Measurements from ENCODE around the gene ZFHX3. TPM values are rescaled to one million over a fixed set of nuclear protein-coding genes. Genes with fewer than 3 reads are reported as not detected.

ZFHX3 gene
- total RNA-seq, 1 experiment from 2014 or later, result 2.2 TPM

DNA sequence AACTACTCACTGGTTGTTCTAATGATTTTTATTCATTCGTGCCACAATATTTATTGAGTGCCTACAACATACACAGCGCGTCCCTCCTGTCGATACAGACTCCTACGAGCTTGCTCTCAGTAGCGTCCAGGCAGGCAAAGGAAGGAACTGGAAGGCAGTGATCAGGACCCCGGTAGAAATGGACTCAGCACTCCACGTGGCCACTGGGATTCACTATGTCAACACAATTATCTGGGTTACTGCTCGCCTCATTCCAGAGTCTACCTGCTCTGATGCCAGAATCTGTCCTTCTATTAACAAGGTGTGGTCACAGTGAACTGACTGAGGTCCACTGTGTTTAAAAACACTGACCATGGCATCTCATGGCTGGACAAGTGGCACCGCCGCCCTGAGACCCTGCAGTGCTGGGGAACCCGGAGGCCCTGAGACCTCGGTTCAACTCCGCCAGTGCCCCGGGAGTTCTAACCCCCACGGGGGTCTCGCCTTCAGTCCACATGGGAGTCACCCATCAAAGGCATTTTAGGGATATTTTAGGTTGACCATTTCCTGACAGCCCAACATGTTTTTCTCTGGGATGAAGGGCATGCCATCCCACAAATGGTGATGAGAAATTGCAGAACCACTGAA lies 71.4 kb downstream of the ZFHX3 start:
- in situ Hi-C loops (cut with HindIII; ENCODE audit: low pct_unique_long_range_greater_than_20kb, low sequenced_read_pairs), result no loop called here
- DNase-seq (ENCODE audit: low read depth, low spot score), result no peak

DNA sequence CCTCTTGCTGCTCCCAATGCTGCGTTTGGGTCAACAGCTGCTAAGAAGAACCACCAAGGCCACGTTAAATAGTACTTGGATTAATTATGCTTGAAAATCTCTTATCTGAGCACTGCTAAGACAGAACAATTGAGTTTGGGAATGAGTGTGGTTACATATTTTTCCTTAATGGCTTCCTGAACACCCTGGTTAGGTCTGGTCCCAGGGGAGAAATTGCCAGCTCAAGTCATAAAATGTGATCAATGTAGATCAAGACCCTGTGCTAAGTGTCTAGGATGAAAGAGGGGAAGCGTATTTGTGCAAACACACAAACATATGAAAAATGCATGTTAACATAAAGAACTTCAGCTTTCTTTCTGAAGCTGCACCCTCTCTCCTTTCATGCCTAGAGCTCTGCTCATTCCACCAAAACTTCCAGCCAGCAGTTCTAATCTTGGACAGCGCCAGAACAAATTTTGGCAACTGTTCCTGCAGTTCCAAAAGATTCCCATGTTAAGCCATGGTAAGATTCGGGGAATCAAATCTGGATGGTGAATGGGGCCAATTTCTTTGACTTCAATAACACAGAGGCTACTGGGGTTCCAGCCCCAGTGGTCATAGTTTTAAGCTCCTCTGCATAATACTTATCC lies 72.0 kb downstream of the ZFHX3 start:
- in situ Hi-C loops (cut with HindIII; ENCODE audit: low pct_unique_long_range_greater_than_20kb, low sequenced_read_pairs), result no loop called here
- DNase-seq (ENCODE audit: low read depth, low spot score), result no peak

DNA sequence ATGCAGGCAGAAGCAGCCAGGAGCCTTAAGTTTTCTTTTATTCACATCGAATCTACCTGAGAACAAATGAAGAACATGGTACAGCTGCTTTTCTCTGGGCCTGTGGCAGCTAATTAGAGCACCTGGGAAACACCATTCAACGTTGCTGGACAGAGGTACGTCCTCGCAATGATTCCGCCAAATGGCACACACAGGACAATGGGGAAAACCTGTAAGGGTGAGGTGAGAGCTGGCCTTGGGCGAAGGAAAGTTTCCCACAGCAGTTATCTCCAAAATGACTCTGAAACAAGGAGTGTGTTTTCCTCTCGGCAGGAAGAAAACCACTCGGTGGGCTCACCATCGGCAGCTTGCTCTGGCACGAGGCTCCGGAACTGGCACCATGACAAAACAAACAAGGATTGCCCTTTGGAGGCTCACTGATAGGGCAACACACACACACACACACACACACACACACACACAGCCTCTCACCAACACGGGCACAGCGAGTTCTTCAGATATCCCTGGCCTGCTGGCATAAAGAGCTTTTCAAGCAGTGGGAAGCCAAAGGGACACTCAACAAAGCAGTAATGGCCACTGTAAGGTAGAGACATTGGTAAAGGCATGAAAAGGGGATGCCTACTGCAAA lies 73.7 kb downstream of the ZFHX3 start:
- DNase-seq (ENCODE audit: low read depth, low spot score), result no peak
- in situ Hi-C loops (cut with HindIII; ENCODE audit: low pct_unique_long_range_greater_than_20kb, low sequenced_read_pairs), result no loop called here

DNA sequence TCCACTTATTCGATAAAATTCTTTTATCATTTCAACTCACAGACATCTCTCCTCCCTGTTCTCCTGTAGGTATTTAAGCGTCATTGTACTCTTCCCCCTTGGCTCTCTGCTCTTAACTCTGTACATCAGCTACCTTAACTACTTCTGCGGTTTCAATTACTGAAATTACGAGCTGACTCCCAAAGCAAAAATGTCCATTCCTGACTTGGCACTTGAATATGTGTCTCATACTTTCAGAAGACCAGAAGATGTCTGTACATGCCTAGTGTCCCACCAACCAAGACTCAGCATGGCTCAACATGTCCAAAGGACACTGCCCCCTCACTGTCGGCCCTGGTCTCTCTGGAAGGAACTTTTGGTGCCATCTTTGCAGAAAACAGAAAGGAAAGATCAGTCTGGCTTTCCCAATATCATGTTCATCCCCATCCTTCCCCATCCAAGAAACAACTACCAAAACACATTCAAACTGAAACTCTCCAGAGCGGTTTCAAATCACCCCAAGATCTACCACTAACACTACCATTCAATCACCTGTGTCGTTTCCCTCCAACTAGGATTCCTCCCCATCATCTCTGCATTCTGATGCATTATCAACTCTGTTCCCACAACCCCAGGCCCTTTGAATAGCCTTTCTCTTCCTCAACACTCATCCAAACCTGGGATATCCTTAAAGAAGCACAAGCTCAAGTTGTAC lies 74.9 kb downstream of the ZFHX3 start:
- in situ Hi-C loops (cut with HindIII; ENCODE audit: low pct_unique_long_range_greater_than_20kb, low sequenced_read_pairs), result no loop called here
- DNase-seq (ENCODE audit: low read depth, low spot score), result no peak

DNA sequence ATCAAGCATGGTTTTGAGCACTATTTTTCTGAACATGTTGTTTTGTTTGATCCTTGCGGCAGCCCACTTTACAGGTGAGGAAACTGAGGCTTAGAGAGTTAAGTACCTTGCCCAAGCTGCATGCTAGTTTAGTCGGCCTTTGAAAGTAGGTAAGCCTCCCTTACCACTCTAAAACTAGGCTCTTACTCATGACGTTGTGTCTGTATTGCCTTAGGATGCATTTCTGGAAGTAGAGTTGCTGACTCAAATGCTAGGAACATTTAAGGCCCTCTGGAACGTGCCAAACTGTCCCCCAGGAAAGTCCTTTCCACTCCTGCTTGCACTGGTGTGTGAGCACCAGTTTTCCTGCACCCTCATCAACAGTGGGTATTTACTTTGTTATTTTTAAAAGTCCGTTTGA lies 76.6 kb downstream of the ZFHX3 start:
- in situ Hi-C loops (cut with HindIII; ENCODE audit: low pct_unique_long_range_greater_than_20kb, low sequenced_read_pairs), result no loop called here
- no peak for DNase-seq (ENCODE audit: low read depth, low spot score)

DNA sequence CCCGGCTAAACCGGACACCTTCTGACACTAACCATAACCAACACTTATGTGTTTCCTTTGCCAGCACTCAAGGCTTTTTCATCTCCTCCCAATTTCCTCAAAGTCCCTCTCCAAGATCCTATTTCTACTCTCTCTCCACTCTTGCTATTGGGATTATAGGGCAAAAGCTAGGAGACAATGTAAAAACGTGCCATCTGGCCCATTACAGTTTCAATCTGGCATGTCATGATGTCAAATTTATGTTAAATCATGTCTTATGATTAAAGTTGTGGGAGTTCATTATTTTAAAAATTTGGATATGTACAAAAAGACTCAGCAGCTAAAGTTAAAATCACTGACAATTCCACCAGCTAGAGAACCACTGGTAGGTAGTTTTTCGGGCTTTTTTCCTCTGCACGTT lies 77.3 kb downstream of the ZFHX3 start:
- DNase-seq (ENCODE audit: low read depth, low spot score), result no peak
- in situ Hi-C loops (cut with HindIII; ENCODE audit: low pct_unique_long_range_greater_than_20kb, low sequenced_read_pairs), result no loop called here

DNA sequence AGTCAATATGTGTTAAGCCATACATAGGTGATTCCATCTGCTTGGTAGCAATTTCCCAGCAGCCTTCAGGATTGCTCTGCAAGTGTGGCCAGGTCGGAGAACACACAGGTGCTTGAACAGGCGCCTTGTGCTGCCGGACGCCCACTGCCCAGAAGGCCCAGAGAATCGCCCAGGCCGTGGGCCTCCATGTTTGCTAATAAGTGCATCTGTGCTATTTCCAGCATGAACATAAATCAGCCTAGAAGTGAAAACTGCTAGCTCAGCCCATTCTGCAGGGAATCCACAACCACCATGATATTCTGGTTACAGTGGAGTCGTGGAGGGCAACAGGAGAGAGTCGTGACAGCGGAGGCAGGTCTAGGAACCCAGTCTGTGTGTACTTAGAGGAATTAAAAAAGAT lies 78.1 kb downstream of the ZFHX3 start:
- in situ Hi-C loops (cut with HindIII; ENCODE audit: low pct_unique_long_range_greater_than_20kb, low sequenced_read_pairs), result no loop called here
- DNase-seq (ENCODE audit: low read depth, low spot score), result no peak

DNA sequence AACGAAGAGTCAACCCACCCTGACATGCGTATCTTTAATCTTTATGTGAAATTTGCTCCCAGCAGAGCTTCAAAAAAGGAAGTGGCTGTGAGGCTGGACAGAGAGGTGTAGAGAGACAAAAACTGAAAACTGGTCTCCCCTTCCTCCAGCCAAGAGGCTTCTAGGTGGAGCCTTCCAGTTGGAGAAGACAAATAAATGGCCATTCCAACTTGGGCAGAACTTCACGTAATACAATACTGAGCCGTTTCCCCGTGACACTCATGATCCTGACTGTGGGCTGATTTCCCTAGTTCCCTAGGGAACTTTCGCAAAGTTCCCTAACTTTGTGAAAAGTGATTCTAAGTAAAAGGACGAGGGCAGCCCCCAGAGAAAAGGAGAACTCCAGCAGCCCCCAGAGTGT lies 78.8 kb downstream of the ZFHX3 start:
- in situ Hi-C loops (cut with HindIII; ENCODE audit: low pct_unique_long_range_greater_than_20kb, low sequenced_read_pairs), result no loop called here
- DNase-seq (ENCODE audit: low read depth, low spot score), result no peak

DNA sequence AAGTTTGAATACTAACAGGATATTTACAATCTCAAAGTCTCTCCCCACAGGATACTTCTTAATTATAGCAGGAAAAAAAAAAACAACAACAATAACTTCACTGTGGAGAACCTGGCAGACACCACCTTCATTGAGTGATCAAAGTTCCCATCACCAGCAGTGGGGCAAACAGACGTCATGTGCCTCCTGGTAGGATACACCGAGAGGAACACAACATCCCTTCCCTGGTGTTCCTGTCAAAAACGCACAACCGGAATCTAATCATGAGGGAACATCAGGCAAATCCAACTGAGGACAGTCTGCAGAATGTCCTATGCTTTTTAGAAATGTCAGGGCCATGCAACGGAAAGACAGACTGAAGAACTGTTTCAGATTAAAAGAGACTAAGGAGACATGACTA lies 80.0 kb downstream of the ZFHX3 start:
- DNase-seq (ENCODE audit: low read depth, low spot score), result peak; percentile 7
- in situ Hi-C loops (cut with HindIII; ENCODE audit: low pct_unique_long_range_greater_than_20kb, low sequenced_read_pairs), result no loop called here

DNA sequence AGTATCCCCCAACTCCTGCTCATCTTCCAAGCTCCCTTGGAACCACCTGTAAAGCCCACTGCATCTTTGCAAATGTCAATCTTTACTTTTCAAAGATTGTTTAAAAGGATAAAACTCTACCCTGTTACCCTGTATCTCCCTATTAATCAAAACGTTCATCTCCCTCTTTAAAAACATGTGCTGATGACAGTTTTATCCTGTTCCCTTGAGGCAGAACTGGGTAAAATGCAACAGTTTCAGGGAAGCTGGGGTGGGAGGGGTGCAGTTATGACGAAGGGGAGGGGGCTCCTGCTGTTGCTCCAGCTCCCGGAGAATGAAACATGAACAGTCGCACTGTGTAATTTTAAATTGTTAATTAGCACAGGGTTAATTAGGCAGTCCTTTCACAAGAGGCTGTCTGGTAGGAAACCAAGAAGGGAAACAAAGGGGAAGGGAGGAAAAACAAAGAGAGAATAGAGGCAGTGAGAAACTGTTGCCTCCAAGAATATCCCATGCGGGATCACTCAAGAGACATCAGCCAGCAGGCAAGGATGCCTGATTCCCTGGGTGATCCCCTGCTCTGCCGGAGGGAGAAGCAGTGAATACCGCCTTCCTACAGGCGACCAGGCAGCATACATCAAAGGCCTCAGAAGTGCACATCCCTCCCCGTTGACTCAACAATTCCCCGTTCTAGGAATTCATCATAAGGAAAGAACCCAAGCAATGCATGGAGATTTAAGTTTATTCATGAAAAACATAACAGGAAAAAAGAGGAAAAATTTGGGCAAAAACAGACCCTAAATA lies 84.2 kb downstream of the ZFHX3 start:
- no peak for DNase-seq (ENCODE audit: low read depth, low spot score)
- in situ Hi-C loops (cut with HindIII; ENCODE audit: low pct_unique_long_range_greater_than_20kb, low sequenced_read_pairs), result no loop called here

DNA sequence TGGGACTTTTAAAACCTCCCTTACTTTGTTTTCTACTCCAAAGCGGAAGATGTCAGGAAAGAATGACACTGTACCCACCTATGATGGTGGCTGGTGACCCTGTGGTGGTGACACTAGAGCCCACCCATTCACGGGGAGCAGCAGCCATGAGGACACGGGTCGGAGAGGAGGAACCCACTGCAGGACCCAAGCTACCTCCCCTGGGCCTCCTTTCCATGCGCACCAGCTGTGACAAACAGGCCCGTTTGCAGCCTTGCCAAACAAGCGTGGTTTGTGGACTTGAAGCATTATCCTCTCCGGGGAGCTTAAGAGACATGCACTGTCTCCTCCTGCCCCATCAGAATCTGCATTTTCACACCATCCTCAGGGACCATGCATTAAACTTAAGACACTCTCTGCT lies 85.6 kb downstream of the ZFHX3 start:
- in situ Hi-C loops (cut with HindIII; ENCODE audit: low pct_unique_long_range_greater_than_20kb, low sequenced_read_pairs), result no loop called here
- no peak for DNase-seq (ENCODE audit: low read depth, low spot score)

DNA sequence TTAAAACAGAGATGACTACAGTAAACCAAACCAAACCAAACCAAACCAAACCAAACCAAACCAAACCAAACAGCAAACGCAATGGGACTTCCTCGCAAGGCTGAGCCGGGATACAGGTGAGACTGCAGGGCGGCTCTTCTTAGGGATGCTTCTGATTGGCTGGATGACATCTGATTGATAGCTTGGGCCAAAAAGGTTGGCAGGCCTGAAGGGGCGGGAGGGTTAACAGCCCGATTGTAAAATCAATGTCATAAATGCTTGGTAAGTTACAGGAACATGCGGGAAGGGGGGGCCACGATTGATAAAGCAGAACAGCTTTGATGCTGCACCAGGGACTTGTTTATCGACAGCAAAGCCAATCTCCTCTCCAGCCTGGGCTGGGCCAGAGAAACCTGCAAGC lies 86.1 kb downstream of the ZFHX3 start:
- in situ Hi-C loops (cut with HindIII; ENCODE audit: low pct_unique_long_range_greater_than_20kb, low sequenced_read_pairs), result no loop called here

DNA sequence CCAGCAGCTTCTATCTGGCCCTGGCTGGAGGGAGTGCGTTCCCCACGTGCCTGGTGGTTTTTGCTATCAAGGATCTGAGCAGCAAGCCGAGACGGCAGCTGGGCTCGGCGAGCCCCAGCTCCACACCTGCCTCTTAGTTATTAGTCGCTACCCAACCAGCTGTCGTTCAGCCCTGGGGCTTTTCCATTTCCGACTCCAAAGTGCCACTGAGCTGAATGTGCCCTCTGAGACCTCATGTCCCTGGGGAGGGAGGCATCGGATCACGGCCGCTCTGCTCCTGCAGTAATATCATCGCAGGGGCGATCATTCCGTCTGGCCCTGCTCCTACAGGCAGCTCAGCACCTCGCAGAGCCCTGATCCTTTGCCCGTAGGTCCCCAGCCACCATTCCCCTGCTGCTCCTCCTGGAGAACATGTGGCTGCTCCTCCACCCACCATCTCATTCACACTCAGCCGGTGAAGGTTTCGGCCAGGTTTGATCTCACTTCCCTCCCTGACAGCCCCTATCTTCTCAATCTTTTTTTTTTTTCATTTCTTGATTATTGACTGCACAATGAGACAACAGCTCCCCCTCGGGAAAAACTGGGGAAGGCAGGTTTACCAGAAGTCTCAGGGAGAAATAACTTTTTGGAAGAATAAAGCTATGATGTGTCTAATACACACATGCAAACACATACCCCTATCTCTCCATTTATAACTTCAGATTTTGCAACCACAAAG lies 86.7 kb downstream of the ZFHX3 start:
- in situ Hi-C loops (cut with HindIII; ENCODE audit: low pct_unique_long_range_greater_than_20kb, low sequenced_read_pairs), result no loop called here
- peak; percentile 6 for DNase-seq (ENCODE audit: low read depth, low spot score)

More for the DNA sequence above, 86.1 kb downstream of the ZFHX3 start:
- no peak for DNase-seq (ENCODE audit: low read depth, low spot score)

DNA sequence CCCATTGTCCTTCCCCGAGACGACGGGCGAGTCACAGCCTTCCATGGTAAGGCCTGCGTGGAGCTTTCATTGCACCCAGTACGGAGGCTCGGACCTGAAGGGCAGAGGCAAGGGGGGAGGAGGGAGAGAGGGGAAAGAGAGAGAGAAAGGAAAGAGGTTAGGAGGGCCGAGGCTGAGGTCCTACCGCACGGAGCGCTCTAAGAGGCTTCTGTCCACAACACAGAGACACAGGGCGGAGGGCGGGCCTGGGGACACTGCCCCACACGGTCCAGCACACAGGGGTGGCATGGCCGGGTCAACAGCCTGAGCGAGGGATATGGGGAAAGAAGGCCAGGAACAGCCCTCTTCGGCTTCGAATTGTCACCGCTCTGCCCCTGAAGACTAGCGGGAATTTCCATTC lies 87.8 kb downstream of the ZFHX3 start:
- DNase-seq (ENCODE audit: low read depth, low spot score), result no peak
- in situ Hi-C loops (cut with HindIII; ENCODE audit: low pct_unique_long_range_greater_than_20kb, low sequenced_read_pairs), result no loop called here

DNA sequence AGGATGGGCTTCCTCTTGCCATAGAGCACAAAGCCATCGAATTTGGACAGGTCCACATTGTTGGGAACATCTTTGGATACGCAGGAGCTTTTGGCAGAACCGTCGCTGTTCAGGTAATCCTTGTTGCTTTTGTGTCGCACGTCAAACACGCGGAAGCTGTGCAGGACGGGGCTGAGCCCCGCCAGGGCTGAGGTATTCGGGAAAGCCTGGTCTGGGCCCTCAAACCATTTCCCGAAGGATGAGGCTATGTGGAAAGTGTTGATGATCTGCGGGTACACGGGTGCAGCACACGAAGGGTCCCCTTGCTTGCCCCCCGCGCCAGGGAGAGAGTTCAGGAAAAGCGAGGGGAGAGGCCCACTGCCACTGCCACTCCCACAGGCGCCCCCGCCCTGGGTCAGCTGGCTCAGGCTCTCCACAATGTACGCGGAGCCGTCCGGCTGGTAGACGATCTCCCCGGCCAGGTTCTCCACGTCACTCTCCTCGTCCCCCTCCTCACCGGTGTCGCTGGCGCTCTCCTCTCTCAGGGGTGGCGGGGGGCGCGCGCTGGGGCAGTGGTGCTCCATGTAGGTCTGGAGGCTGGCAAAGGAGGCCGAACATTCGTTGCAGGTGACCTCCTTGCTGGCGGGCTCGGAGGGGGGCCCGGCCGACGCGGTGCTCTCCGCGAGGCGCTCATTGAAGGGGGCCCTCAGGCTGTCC lies 88.5 kb downstream of the ZFHX3 start:
- no peak for DNase-seq (ENCODE audit: low read depth, low spot score)
- in situ Hi-C loops (cut with HindIII; ENCODE audit: low pct_unique_long_range_greater_than_20kb, low sequenced_read_pairs), result no loop called here

DNA sequence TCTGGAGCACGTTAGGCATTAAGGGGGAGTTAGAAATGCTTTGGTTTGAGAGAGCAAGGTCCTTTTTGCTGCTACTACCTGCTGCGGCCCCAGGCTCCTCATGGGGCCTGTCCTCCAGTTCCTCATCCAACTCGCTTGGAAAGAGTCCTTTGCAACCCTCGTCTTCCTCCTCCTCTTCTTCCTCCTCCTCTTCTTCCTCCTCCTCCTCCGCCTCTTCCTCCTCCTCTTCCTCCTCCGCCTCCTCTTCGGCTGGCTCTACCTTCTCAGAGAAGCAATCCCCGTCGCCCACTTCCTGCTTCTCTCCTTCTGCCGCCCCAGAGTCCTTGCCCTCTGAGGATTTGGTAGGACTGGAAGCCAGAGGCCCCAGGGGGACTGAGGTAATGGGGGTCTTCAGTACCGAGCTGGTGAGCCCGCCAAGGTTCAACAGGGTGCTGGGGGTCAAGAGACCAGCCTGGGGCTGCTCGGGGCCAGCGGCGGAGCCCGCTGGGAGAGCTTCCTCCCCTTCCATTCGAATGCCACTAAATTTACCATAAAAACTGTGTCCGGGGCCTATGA lies 89.3 kb downstream of the ZFHX3 start:
- in situ Hi-C loops (cut with HindIII; ENCODE audit: low pct_unique_long_range_greater_than_20kb, low sequenced_read_pairs), result no loop called here
- DNase-seq (ENCODE audit: low read depth, low spot score), result no peak

Measured in SK-MEL-5 (cell line).